Activated T-cell treated with anti-CD3 and anti-CD28 coated beads, Interleukin-2, amount 50 U/mL, for 72 hours (primary cell): ENCODE measurements around the gene WDR59. TPM values are rescaled to one million over a fixed set of nuclear protein-coding genes. Genes with fewer than 3 reads are reported as not detected.

Experiments used
- ATAC-seq, 2 donors: fragments of 150-1000 bp; cut with Tn5 transposase; replicated peaks in 1 of 2; 2 replicates each; pipeline ENCODE4 v1.10.0; 2021; ENCODE audit warnings: moderate library complexity in 2 of 2, mild to moderate bottlenecking in 1 of 2
- DNase-seq, 2 donors: peaks; one replicate each; pipeline ENCODE4 v3.0.0; 2021 to 2022; ENCODE audit warnings: mixed read lengths in 1 of 2
- H3K27ac Mint-ChIP-seq: one replicate; pipeline ENCODE4 v1.8.0; 2022; ENCODE audit warnings: mild to moderate bottlenecking, moderate library complexity, mixed read lengths
- H3K27me3 Mint-ChIP-seq: one replicate; pipeline ENCODE4 v1.8.0; 2022; ENCODE audit warnings: low read depth, mixed read lengths
- H3K36me3 Mint-ChIP-seq, 2 donors: one replicate each; pipeline ENCODE4 v1.8.0; 2022; ENCODE audit warnings: mixed read lengths in 2 of 2, mild to moderate bottlenecking in 1 of 2; ENCODE audit not compliant: insufficient read depth in 2 of 2
- H3K4me1 Mint-ChIP-seq: one replicate; pipeline ENCODE4 v1.8.0; 2022; ENCODE audit warnings: low read depth, mixed read lengths
- H3K4me3 Mint-ChIP-seq, 2 donors: one replicate each; pipeline ENCODE4 v1.8.0; 2022; ENCODE audit warnings: mild to moderate bottlenecking in 2 of 2, mixed read lengths in 2 of 2, moderate library complexity in 2 of 2
- H3K9me3 Mint-ChIP-seq, 2 donors: one replicate each; pipeline ENCODE4 v1.8.0; 2022; ENCODE audit warnings: mixed read lengths in 2 of 2
- total RNA-seq, 2 donors: library from RNA; stranded (reverse); gene quantifications; one replicate each; pipeline ENCODE4 v1.2.3, GENCODE V29; 2022

WDR59 gene
- total RNA-seq, 2 donors from 2014 or later: 100 to 104 TPM

- no peak overlapping the region for H3K4me3 Mint-ChIP-seq
- peaks cover 2 to 16% of the 10 kb centered on the region in 2 donors for H3K36me3 Mint-ChIP-seq
- no peak overlapping the region for H3K27ac Mint-ChIP-seq
- no peaks in the 10 kb centered on the region for H3K27me3 Mint-ChIP-seq
- no peaks in the 10 kb centered on the region for H3K4me1 Mint-ChIP-seq
- ATAC-seq (no peak), DNase-seq (no peak)
- no peaks in the 10 kb centered on the region for H3K9me3 Mint-ChIP-seq
Measured at GRCh38 chr16:74877706-74878105, 107.2 kb downstream of the WDR59 start.

- Mint-ChIP-seq H3K27ac (no peak overlapping the region), H3K4me1 (no peaks in the 10 kb centered on the region), H3K4me3 (no peak overlapping the region), H3K9me3 (no peaks in the 10 kb centered on the region), H3K36me3 (peaks cover 2 to 8% of the 10 kb centered on the region in 2 donors), H3K27me3 (no peaks in the 10 kb centered on the region)
- no peak for ATAC-seq
- no peak for DNase-seq
Measured at GRCh38 chr16:74874912-74875546, 109.9 kb downstream of the WDR59 start.

GRCh38 chr16:74874123-74874522 is 110.8 kb downstream of the WDR59 start:
- H3K4me3 Mint-ChIP-seq: no peak overlapping the region
- ATAC-seq (no peak), DNase-seq (no peak)
- H3K27me3 Mint-ChIP-seq: no peaks in the 10 kb centered on the region
- no peaks in the 10 kb centered on the region for H3K9me3 Mint-ChIP-seq
- H3K4me1 Mint-ChIP-seq: peaks cover under 1% of the 10 kb centered on the region
- peaks cover 2 to 11% of the 10 kb centered on the region in 2 donors for H3K36me3 Mint-ChIP-seq
- no peak overlapping the region for H3K27ac Mint-ChIP-seq

- no peak overlapping the region for H3K4me3 Mint-ChIP-seq
- no peak for ATAC-seq
- H3K9me3 Mint-ChIP-seq: no peaks in the 10 kb centered on the region
Measured at GRCh38 chr16:74872302-74872701, 112.6 kb downstream of the WDR59 start.

GRCh38 chr16:74871608-74872007 is 113.3 kb downstream of the WDR59 start:
- no peak overlapping the region for H3K27ac Mint-ChIP-seq
- no peak for ATAC-seq

More at GRCh38 chr16:74872302-74872701, 112.6 kb downstream of the WDR59 start:
- Mint-ChIP-seq H3K27ac (no peak overlapping the region), H3K36me3 (peaks cover 2 to 11% of the 10 kb centered on the region in 2 donors), H3K27me3 (no peaks in the 10 kb centered on the region), H3K4me1 (peaks cover 12% of the 10 kb centered on the region)
- DNase-seq: no peak

GRCh38 chr16:74868501-74868900 is 116.4 kb downstream of the WDR59 start:
- ATAC-seq (peak in 1 of 2 donors; percentile 67), DNase-seq (no peak)
- H3K36me3 Mint-ChIP-seq: peaks cover 0 to 3% of the 10 kb centered on the region in 2 donors
- peak overlapping the region in 1 of 2 donors; percentile 18 for H3K4me3 Mint-ChIP-seq
- no peaks in the 10 kb centered on the region for H3K9me3 Mint-ChIP-seq
- H3K27ac Mint-ChIP-seq: peak overlapping the region; percentile 92
- H3K4me1 Mint-ChIP-seq: peaks cover 12% of the 10 kb centered on the region
- H3K27me3 Mint-ChIP-seq: no peaks in the 10 kb centered on the region

More at GRCh38 chr16:74871608-74872007, 113.3 kb downstream of the WDR59 start:
- peaks cover under 1 to 11% of the 10 kb centered on the region in 2 donors for H3K36me3 Mint-ChIP-seq
- H3K4me1 Mint-ChIP-seq: peaks cover 12% of the 10 kb centered on the region
- no peak overlapping the region for H3K4me3 Mint-ChIP-seq
- no peak for DNase-seq
- H3K9me3 Mint-ChIP-seq: no peaks in the 10 kb centered on the region
- no peaks in the 10 kb centered on the region for H3K27me3 Mint-ChIP-seq

GRCh38 chr16:74868035-74868434 is 116.9 kb downstream of the WDR59 start:
- Mint-ChIP-seq H3K36me3 (peaks cover 0 to 3% of the 10 kb centered on the region in 2 donors), H3K27me3 (no peaks in the 10 kb centered on the region)

GRCh38 chr16:74867281-74867849 is 117.6 kb downstream of the WDR59 start:
- ATAC-seq (no peak), DNase-seq (no peak)
- H3K27ac Mint-ChIP-seq: peak overlapping the region; percentile 92
- no peak overlapping the region for H3K4me3 Mint-ChIP-seq
- no peaks in the 10 kb centered on the region for H3K27me3 Mint-ChIP-seq
- peaks cover 0 to 3% of the 10 kb centered on the region in 2 donors for H3K36me3 Mint-ChIP-seq
- no peaks in the 10 kb centered on the region for H3K9me3 Mint-ChIP-seq
- H3K4me1 Mint-ChIP-seq: peaks cover 12% of the 10 kb centered on the region

More at GRCh38 chr16:74868035-74868434, 116.9 kb downstream of the WDR59 start:
- Mint-ChIP-seq H3K4me1 (peaks cover 12% of the 10 kb centered on the region), H3K9me3 (no peaks in the 10 kb centered on the region), H3K4me3 (no peak overlapping the region), H3K27ac (peak overlapping the region; percentile 92)
- DNase-seq (no peak), ATAC-seq (no peak)

GRCh38 chr16:74865922-74866598 is 118.9 kb downstream of the WDR59 start:
- Mint-ChIP-seq H3K4me1 (peaks cover 12% of the 10 kb centered on the region), H3K9me3 (no peaks in the 10 kb centered on the region), H3K36me3 (peaks cover 0 to 3% of the 10 kb centered on the region in 2 donors), H3K27ac (no peak overlapping the region), H3K27me3 (no peaks in the 10 kb centered on the region), H3K4me3 (no peak overlapping the region)
- no peak for DNase-seq
- no peak for ATAC-seq

GRCh38 chr16:74862743-74863244 is 122.1 kb downstream of the WDR59 start:
- no peaks in the 10 kb centered on the region for H3K27me3 Mint-ChIP-seq
- no peak overlapping the region for H3K4me3 Mint-ChIP-seq
- ATAC-seq: peak; percentile 53 to 83
- H3K9me3 Mint-ChIP-seq: no peaks in the 10 kb centered on the region
- no peak overlapping the region for H3K27ac Mint-ChIP-seq
- no peaks in the 10 kb centered on the region for H3K4me1 Mint-ChIP-seq
- DNase-seq: peak in 1 of 2 donors; percentile 8
- no peaks in the 10 kb centered on the region for H3K36me3 Mint-ChIP-seq

GRCh38 chr16:74852500-74852875 is 132.4 kb downstream of the WDR59 start:
- ATAC-seq (no peak), DNase-seq (no peak)
- H3K27me3 Mint-ChIP-seq: no peaks in the 10 kb centered on the region
- H3K4me3 Mint-ChIP-seq: no peak overlapping the region
- no peak overlapping the region for H3K27ac Mint-ChIP-seq
- H3K4me1 Mint-ChIP-seq: no peaks in the 10 kb centered on the region
- no peaks in the 10 kb centered on the region for H3K9me3 Mint-ChIP-seq
- H3K36me3 Mint-ChIP-seq: no peaks in the 10 kb centered on the region

GRCh38 chr16:74850027-74850426 is 134.9 kb downstream of the WDR59 start:
- Mint-ChIP-seq H3K4me1 (no peaks in the 10 kb centered on the region), H3K36me3 (no peaks in the 10 kb centered on the region), H3K4me3 (no peak overlapping the region), H3K27ac (no peak overlapping the region), H3K27me3 (no peaks in the 10 kb centered on the region), H3K9me3 (no peaks in the 10 kb centered on the region)
- no peak for ATAC-seq
- no peak for DNase-seq

- Mint-ChIP-seq H3K4me1 (no peaks in the 10 kb centered on the region), H3K4me3 (no peak overlapping the region), H3K27ac (no peak overlapping the region), H3K9me3 (no peaks in the 10 kb centered on the region), H3K36me3 (no peaks in the 10 kb centered on the region), H3K27me3 (no peaks in the 10 kb centered on the region)
- ATAC-seq: no peak
- no peak for DNase-seq
Measured at GRCh38 chr16:74847202-74847601, 137.7 kb downstream of the WDR59 start.
